OCI-LY1 (cell line): ENCODE results near the gene CD248.
"Not testable (repeated sequence)": the region's sequence is repeated elsewhere in the genome, so short reads cannot be mapped to it uniquely, and the experiment has no call there.

Experiments used
- H2AFZ ChIP-seq: fragments of 200-600 bp; sonication (generic), shearing (Covaris generic); 2 replicates; pipeline ENCODE4 v1.6.0; 2014; ENCODE audit warnings: antibody characterized with exemption, mild to moderate bottlenecking, low read length
- H3F3A ChIP-seq: fragments of 200-600 bp; sonication (generic), shearing (Covaris generic); 2 replicates; pipeline ENCODE4 v1.6.0; 2014; ENCODE audit warnings: mild to moderate bottlenecking, antibody characterized with exemption, low read length, moderate library complexity; ENCODE audit not compliant: insufficient read depth
- H3K27ac ChIP-seq: fragments of 200-600 bp; sonication (generic); 2 replicates; pipeline ENCODE4 v1.5.1; 2014; ENCODE audit warnings: low read length, mixed run types, mild to moderate bottlenecking, low read depth; ENCODE audit not compliant: poor library complexity, severe bottlenecking
- H3K27me3 ChIP-seq: fragments of 200-600 bp; sonication (generic); 2 replicates; pipeline ENCODE4 v1.6.0; 2014; ENCODE audit warnings: antibody characterized with exemption, mild to moderate bottlenecking, low read length, moderate library complexity; ENCODE audit not compliant: insufficient read depth
- H3K36me3 ChIP-seq: fragments of 200-600 bp; sonication (generic); 2 replicates; pipeline ENCODE4 v1.6.1; 2014; ENCODE audit warnings: mild to moderate bottlenecking, antibody characterized with exemption, low read length, moderate library complexity, mixed read lengths; ENCODE audit not compliant: insufficient read depth
- H3K4me1 ChIP-seq: fragments of 200-600 bp; sonication (generic); 2 replicates; pipeline ENCODE4 v1.5.1; 2014; ENCODE audit warnings: mild to moderate bottlenecking, low read length, moderate library complexity; ENCODE audit not compliant: insufficient read depth, severe bottlenecking
- H3K4me2 ChIP-seq: fragments of 200-600 bp; sonication (generic), shearing (Covaris generic); 2 replicates; pipeline ENCODE4 v1.6.1; 2014; ENCODE audit warnings: low read length
- H3K4me3 ChIP-seq: fragments of 200-600 bp; sonication (generic); 2 replicates; pipeline ENCODE4 v1.5.1; 2014; ENCODE audit warnings: low read length, low read depth, mild to moderate bottlenecking, mixed read lengths; ENCODE audit not compliant: poor library complexity, severe bottlenecking
- H3K79me2 ChIP-seq: fragments of 200-600 bp; shearing (Covaris generic); 2 replicates; pipeline ENCODE4 v1.6.1; 2016; ENCODE audit warnings: mixed run types, low read length, mixed read lengths; ENCODE audit not compliant: insufficient read depth
- H3K9ac ChIP-seq: fragments of 200-600 bp; sonication (generic), shearing (Covaris generic); 2 replicates; pipeline ENCODE4 v1.6.1; 2014; ENCODE audit warnings: mild to moderate bottlenecking, low read length, mixed read lengths
- H3K9me2 ChIP-seq: fragments of 200-600 bp; sonication (generic), shearing (Covaris generic); 2 replicates; pipeline ENCODE4 v1.6.1; 2014; ENCODE audit warnings: low read depth, mild to moderate bottlenecking, low read length, mixed read lengths
- H3K9me3 ChIP-seq: fragments of 200-600 bp; shearing (Covaris generic); 2 replicates; pipeline ENCODE4 v1.6.1; 2014; ENCODE audit warnings: low read length, mixed read lengths
- H4K20me1 ChIP-seq: fragments of 200-600 bp; sonication (generic), shearing (Covaris generic); 2 replicates; pipeline ENCODE4 v1.6.0; 2016; ENCODE audit warnings: mild to moderate bottlenecking, low read length; ENCODE audit not compliant: insufficient read depth
- CTCF ChIP-seq: fragments of 200-600 bp; sonication (generic), shearing (Covaris generic); IDR thresholded peaks from 2 replicates; pipeline ENCODE4 v1.5.1; 2017; ENCODE audit warnings: mild to moderate bottlenecking, antibody characterized with exemption, low read length, moderate library complexity, mixed read lengths
- EZH2 ChIP-seq: fragments of 200-600 bp; sonication (generic), shearing (Covaris generic); IDR thresholded peaks from 2 replicates; pipeline ENCODE4 v1.8.0; 2017; ENCODE audit warnings: borderline replicate concordance, mixed run types, mild to moderate bottlenecking, antibody characterized with exemption, low read length, moderate library complexity, mixed read lengths

CD248 gene

GRCh38 chr11:66323684-66324083 is 6.8 kb upstream of the CD248 start:
- Histone ChIP-seq H3K9me2 (no peaks in the 10 kb centered on the region), H3K4me1 (peaks cover 32% of the 10 kb centered on the region), H3K27ac (no peak overlapping the region), H3K4me3 (no peak overlapping the region), H4K20me1 (no peaks in the 10 kb centered on the region), H3K27me3 (no peaks in the 10 kb centered on the region), H3K9ac (no peak overlapping the region), H2AFZ (no peak overlapping the region), H3K79me2 (no peaks in the 10 kb centered on the region), H3K36me3 (no peaks in the 10 kb centered on the region), H3F3A (no peaks in the 10 kb centered on the region), H3K9me3 (no peaks in the 10 kb centered on the region), H3K4me2 (no peak overlapping the region)
- TF ChIP-seq EZH2 (no peak), CTCF (no peak)

- peaks cover 32% of the 10 kb centered on the region for H3K4me1 ChIP-seq
- no peaks in the 10 kb centered on the region for H4K20me1 ChIP-seq
- H3K9ac ChIP-seq, result no peak overlapping the region
- no peak overlapping the region for H3K4me3 ChIP-seq
- H3K27ac ChIP-seq, result no peak overlapping the region
- TF ChIP-seq CTCF (no peak), EZH2 (no peak)
- no peaks in the 10 kb centered on the region for H3K9me3 ChIP-seq
- H3K79me2 ChIP-seq, result no peaks in the 10 kb centered on the region
- H3K27me3 ChIP-seq, result no peaks in the 10 kb centered on the region
- no peak overlapping the region for H3K4me2 ChIP-seq
- no peaks in the 10 kb centered on the region for H3K36me3 ChIP-seq
- H3K9me2 ChIP-seq, result no peaks in the 10 kb centered on the region
- H2AFZ ChIP-seq, result no peak overlapping the region
- no peaks in the 10 kb centered on the region for H3F3A ChIP-seq
These were observed 6.0 kb upstream of the CD248 start for GRCh38 chr11:66322732-66323427.

DNA sequence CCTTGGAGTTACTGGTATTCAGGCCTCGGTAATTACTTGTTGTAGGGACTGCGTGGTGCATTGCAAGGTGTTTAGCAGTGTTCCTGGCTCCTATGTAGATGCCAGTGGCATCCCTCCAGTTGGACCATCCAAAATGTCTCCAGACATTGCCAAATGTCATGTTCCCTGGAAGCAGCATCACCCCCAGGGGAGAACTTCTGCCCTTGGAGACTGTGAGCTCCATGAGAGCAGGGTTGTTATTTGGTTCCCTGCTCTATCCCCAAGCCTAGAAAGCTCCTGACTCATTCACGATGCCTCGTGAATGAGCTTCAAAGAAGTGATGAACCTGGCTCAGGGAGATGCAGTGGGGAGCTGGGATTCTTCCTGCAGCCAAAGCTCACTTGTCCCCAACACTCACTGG is 4.8 kb upstream of the CD248 start:
- no peaks in the 10 kb centered on the region for H4K20me1 ChIP-seq
- no peaks in the 10 kb centered on the region for H3K36me3 ChIP-seq
- H3K4me1 ChIP-seq, result peaks cover 42% of the 10 kb centered on the region
- no peak overlapping the region for H2AFZ ChIP-seq
- no peaks in the 10 kb centered on the region for H3K9me3 ChIP-seq
- no peak for TF ChIP-seq EZH2
- no peak for TF ChIP-seq CTCF
- H3K27me3 ChIP-seq, result no peaks in the 10 kb centered on the region
- H3K9ac ChIP-seq, result no peak overlapping the region
- H3F3A ChIP-seq, result no peaks in the 10 kb centered on the region
- no peak overlapping the region for H3K4me3 ChIP-seq
- no peak overlapping the region for H3K27ac ChIP-seq
- no peaks in the 10 kb centered on the region for H3K9me2 ChIP-seq
- H3K79me2 ChIP-seq, result no peaks in the 10 kb centered on the region
- H3K4me2 ChIP-seq, result no peak overlapping the region

- H3K4me1 ChIP-seq, result peaks cover 42% of the 10 kb centered on the region
- not testable (repeated sequence) for H3K4me2 ChIP-seq, H3K36me3 ChIP-seq, H3K4me3 ChIP-seq, H3K79me2 ChIP-seq, H3K9me2 ChIP-seq, H4K20me1 ChIP-seq, H3K27me3 ChIP-seq, H2AFZ ChIP-seq, H3F3A ChIP-seq, H3K9me3 ChIP-seq, H3K9ac ChIP-seq, H3K27ac ChIP-seq
These were observed 3.9 kb upstream of the CD248 start for GRCh38 chr11:66320748-66321147.

DNA sequence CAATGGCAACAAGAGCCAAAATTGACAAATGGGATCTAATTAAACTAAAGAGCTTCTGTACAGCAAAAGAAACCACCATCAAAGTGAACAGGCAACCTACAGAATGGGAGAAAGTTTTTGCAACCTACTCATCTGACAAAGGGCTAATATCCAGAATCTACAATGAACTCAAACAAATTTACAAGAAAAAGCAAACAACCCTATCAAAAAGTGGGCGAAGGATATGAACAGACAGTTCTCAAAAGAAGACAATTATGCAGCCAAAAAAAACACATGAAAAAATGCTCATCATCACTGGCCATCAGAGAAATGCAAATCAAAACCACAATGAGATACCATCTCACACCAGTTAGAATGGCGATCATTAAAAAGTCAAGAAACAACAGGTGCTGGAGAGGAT is 3.4 kb upstream of the CD248 start:
- H3K27ac ChIP-seq, H3F3A ChIP-seq, H3K4me3 ChIP-seq, H3K9me3 ChIP-seq, H2AFZ ChIP-seq, H3K79me2 ChIP-seq, H3K36me3 ChIP-seq, H3K9me2 ChIP-seq, H3K4me2 ChIP-seq, H4K20me1 ChIP-seq, H3K9ac ChIP-seq, H3K27me3 ChIP-seq: not testable (repeated sequence)
- H3K4me1 ChIP-seq, result peaks cover 37% of the 10 kb centered on the region
